ENCODE measurements around the gene APOC1. TPM values are rescaled to one million over a fixed set of nuclear protein-coding genes. Genes with fewer than 3 reads are reported as not detected.

Gene APOC1
- total RNA-seq, 4 donors from 2014 or later: 3.0 to 7.4 (median 3.5) TPM; not detected in 1

DNA sequence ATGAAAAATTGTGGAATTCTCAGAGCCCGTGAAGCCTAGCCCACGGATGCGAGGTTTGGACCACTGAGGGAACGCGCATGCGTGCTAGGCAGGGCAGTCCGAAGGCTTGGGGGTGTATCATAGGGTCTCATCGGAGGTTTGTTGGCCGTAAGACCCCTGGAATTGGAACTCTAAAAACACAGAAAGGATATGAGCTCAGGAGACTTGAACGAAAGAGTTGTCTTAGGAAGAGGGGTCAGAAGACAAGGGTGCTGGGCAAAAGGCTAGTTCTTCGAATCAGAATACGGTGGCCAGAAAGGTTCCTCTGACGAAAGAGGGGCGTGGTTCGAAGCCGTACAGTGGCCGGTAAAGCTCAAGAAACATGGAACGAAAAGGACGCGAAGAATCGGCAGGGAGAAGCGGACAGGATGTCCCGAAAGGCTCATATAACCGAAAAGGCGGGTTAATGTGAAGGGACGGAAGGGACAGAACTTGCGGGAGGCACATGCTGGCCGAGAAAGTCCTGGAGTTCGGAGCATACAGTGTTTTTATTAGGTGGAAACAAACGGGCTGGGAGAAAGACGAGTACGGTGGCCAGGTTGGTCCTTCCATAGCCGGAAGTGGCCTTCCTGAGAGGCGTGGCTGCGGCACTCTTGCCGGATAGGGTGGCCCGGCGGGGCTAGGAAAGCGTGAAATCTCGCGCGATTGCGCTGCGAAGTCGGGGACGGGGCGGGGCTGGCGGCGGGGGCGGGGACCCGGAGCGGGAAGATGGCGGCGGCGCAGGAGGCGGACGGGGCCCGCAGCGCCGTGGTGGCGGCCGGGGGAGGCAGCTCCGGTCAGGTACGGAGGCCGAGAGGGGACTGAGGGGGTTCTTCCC lies 40.5 kb downstream of the APOC1 start, which contains the start of gene CLPTM1:
TSS of gene CLPTM1 (plus strand) at position 732 of the 856 bp plus-strand sequence. CDS start at position 748, 16 bp downstream.
- no peaks in the 10 kb centered on the region for H3K9me3 ChIP-seq
- H3K4me3 ChIP-seq: peak within 1 kb of the TSS; percentile 84 to 99
- DNase-seq: peak; percentile 95 to 96
- H3K36me3 ChIP-seq: no peaks in the 10 kb centered on the region
- H3K4me1 ChIP-seq: peaks cover 14 to 15% of the 10 kb centered on the region in 2 donors
- peak within 1 kb of the TSS; percentile 90 to 95 for H3K27ac ChIP-seq
- intact Hi-C loops (cut with DNase I; ENCODE audit: low total_unique reads): loop anchor here (5.0 kb wide), 1 partner anchor 48 kb away; the partner anchor contains the start of gene APOE
- TF ChIP-seq, protein P1, sequence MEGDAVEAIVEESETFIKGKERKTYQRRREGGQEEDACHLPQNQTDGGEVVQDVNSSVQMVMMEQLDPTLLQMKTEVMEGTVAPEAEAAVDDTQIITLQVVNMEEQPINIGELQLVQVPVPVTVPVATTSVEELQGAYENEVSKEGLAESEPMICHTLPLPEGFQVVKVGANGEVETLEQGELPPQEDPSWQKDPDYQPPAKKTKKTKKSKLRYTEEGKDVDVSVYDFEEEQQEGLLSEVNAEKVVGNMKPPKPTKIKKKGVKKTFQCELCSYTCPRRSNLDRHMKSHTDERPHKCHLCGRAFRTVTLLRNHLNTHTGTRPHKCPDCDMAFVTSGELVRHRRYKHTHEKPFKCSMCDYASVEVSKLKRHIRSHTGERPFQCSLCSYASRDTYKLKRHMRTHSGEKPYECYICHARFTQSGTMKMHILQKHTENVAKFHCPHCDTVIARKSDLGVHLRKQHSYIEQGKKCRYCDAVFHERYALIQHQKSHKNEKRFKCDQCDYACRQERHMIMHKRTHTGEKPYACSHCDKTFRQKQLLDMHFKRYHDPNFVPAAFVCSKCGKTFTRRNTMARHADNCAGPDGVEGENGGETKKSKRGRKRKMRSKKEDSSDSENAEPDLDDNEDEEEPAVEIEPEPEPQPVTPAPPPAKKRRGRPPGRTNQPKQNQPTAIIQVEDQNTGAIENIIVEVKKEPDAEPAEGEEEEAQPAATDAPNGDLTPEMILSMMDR (IDR thresholded peaks at IDR 0.05): peak in 2 of 4 experiments; percentile 31 to 44
- peak; percentile 53 to 78 for TF ChIP-seq POLR2A (IDR thresholded peaks at IDR 0.05)
- H3K27me3 ChIP-seq: no peaks in the 10 kb centered on the region

DNA sequence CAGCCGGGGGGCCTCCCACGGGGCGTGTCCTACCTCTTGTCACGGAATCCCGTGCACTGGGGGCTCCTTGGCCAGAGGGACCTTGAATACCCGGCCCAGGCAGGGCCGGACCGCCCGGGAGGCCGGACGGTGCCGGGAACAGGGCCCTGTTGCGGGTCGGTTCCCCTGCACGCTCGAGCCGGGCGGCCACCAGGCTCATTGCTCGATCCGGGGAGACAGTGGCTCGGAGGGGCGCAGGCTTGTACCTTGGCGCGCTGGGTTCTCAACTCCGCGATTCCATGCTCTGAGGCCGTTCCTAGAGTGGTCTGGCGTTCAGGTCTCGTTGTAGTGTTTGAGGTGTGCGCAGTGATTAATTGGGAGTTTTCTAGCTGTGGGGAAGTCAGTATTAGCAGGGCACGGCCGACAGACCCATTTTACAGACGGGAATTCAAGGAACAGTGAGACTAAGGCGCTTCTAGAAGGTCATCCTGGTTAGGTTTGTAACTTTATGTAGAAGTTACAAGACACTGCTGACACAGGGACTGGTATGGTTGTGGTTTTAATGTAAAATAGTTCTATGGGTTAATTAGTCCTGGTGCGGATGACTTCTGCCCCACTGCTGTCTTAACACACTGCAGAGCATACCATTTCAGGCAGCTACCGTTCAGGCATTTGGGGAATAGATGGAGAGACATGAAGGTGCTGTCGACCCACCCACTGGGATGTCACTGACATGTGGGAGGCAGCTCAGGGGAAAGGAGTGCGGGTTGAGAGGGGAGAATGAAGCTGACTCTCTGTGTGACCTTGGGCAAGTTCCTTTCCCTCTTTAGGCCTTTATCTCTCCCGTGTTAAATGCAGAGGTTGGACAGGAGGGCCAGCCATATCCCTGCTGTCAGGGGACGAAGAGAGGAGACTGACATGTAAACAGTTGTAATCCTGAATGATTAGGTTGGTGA lies 41.4 kb downstream of the APOC1 start:
- H3K27me3 ChIP-seq: no peaks in the 10 kb centered on the region
- H3K9me3 ChIP-seq: no peaks in the 10 kb centered on the region
- no peak for TF ChIP-seq POLR2A (IDR thresholded peaks at IDR 0.05)
- TF ChIP-seq, protein P1 (IDR thresholded peaks at IDR 0.05): no peak
- peaks cover 14 to 15% of the 10 kb centered on the region in 2 donors for H3K4me1 ChIP-seq
- H3K36me3 ChIP-seq: no peaks in the 10 kb centered on the region
- peak overlapping the region; percentile 84 to 99 for H3K4me3 ChIP-seq
- no peak for DNase-seq
- peak overlapping the region; percentile 90 to 95 for H3K27ac ChIP-seq
- intact Hi-C loops (cut with DNase I; ENCODE audit: low total_unique reads): no loop called here

DNA sequence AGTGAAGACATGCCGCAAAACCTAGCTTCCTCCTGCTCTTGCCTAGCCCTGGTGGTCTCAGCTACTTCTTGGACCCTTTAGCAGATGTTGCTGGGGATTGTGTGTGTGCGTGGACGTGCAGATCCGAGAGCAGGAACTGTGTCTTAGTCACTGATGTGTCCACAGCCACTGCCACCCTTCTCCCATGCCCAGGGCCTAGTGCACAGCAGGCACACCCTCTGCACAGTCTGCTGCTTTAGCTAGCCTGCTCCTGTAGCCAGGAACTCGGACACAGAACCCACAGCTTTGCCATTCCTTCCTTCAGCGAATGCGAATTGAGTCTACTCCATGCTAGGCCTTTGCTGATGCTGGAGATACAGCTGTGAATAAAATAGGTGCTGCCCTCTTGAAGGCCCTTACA lies 43.1 kb downstream of the APOC1 start:
- Histone ChIP-seq H3K4me3 (no peak overlapping the region), H3K9me3 (no peaks in the 10 kb centered on the region), H3K36me3 (no peaks in the 10 kb centered on the region), H3K27ac (no peak overlapping the region), H3K4me1 (peaks cover 11 to 15% of the 10 kb centered on the region in 2 donors), H3K27me3 (no peaks in the 10 kb centered on the region)
- TF ChIP-seq, protein P1 (IDR thresholded peaks at IDR 0.05): no peak
- TF ChIP-seq POLR2A (IDR thresholded peaks at IDR 0.05): no peak
- DNase-seq: no peak
- intact Hi-C loops (cut with DNase I; ENCODE audit: low total_unique reads): no loop called here

DNA sequence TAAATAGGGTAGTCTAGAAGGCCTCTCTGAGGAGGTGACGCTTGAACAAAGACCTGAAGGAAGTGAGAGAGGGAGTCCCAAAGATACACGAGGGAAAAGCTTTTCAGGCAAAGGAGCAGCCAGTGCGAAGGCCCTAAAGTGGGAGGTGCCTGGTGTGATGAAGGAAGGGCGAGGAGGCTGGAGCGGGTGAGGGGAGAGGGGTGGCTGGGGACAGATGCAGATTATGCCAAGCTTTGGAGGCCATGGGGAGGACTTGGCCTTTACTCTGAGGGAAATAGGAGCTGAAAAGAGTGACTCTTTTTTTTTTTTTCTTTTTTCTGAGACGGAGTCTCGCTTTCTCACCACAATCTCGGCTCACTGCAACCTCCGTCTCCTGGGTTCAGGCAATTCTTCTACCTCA lies 43.7 kb downstream of the APOC1 start:
- DNase-seq: no peak
- no peaks in the 10 kb centered on the region for H3K36me3 ChIP-seq
- H3K9me3 ChIP-seq: no peaks in the 10 kb centered on the region
- TF ChIP-seq, protein P1 (IDR thresholded peaks at IDR 0.05): no peak
- TF ChIP-seq POLR2A (IDR thresholded peaks at IDR 0.05): no peak
- no peak overlapping the region for H3K27ac ChIP-seq
- H3K27me3 ChIP-seq: no peaks in the 10 kb centered on the region
- intact Hi-C loops (cut with DNase I; ENCODE audit: low total_unique reads): no loop called here
- H3K4me3 ChIP-seq: no peak overlapping the region
- peaks cover 11 to 15% of the 10 kb centered on the region in 2 donors for H3K4me1 ChIP-seq

Data from uterus (tissue), 4 donors.